Measurements from ENCODE around the gene TCAIM. TPM values are rescaled to one million over a fixed set of nuclear protein-coding genes. Genes with fewer than 3 reads are reported as not detected.

Gene TCAIM
- total and polyA plus RNA-seq, 2 experiments from 2014 or later, result 10.3 to 26.0 TPM

- TF ChIP-seq ZNF462 (CRISPR knock-in tag; IDR thresholded peaks at IDR 0.05), result no peak
- TF ChIP-seq ETS1 (IDR thresholded peaks at IDR 0.05), result no peak
- TF ChIP-seq EZH2 (IDR thresholded peaks at IDR 0.05; ENCODE audit: low read depth, unreplicated experiment), result no peak
- no peak for TF ChIP-seq REST (IDR thresholded peaks at IDR 0.05; ENCODE audit: unreplicated experiment)
- TF ChIP-seq STAT1 (IDR thresholded peaks at IDR 0.05; ENCODE audit: unreplicated experiment), result no peak
- TF ChIP-seq CTCF (conservative IDR thresholded peaks at IDR 0.05; ENCODE audit: low read depth in 2 of 2), result no peak
- no peak for TF ChIP-seq EZH2phosphoT487 (IDR thresholded peaks at IDR 0.05; ENCODE audit: unreplicated experiment)
Measured at GRCh38 chr3:44424758-44425157, 86.2 kb downstream of the TCAIM start (continued).

Measured in GM23338 (cell line).